GM21423 (cell line): ENCODE measurements around the gene TIMD4.

Source experiments
- ATAC-seq: cut with Tn5 transposase; IDR thresholded peaks from one replicate; pipeline ENCODE4 v1.9.1; 2021; ENCODE audit warnings: mild to moderate bottlenecking, moderate library complexity; ENCODE audit not compliant: unreplicated experiment

TIMD4 gene

GRCh38 chr5:156922207-156922792, 40.7 kb downstream of the TIMD4 start:
- ATAC-seq, result peak; percentile 39

- peak; percentile 54 for ATAC-seq
Measured at GRCh38 chr5:156920861-156921431, 42.1 kb downstream of the TIMD4 start.

DNA sequence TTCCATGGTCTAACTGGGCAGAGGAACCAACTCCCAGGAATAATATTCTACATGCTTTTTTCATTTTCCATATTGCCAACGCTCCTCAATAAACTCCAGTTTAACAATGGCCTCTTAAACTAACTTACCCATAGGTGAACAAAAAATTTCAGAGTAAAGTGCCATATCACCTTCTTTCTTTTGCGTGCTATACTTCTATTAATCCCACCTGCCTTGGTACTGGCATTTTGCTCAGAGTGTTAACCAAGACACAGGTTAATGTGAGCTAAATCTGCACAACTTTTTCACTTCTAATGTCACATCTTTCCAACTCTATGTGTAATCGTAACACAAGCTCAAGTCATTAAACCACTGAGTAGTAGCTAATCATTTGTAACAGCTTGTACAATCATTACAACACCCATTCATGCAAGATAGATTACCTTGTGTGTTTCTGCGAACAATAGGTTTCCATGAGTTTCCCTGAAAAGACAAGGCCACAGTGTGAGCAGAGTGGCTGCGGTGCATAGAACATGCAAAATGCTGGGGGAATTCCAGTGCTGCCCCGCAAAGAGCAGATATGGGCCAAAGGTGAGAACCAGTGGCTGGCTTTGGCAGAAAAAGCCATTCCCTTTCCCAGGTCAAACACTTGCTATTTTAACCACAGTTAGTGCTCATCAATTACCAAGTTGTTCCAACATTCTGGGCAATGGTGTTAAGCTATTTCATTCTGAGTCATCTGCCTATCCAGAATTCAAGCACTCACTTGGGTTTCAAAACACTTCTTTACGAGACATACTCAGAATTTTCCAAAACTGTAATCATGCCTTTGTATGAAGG, 42.8 kb downstream of the TIMD4 start:
- peak; percentile 55 for ATAC-seq

GRCh38 chr5:156918311-156918845, 44.6 kb downstream of the TIMD4 start:
- ATAC-seq, result no peak

DNA sequence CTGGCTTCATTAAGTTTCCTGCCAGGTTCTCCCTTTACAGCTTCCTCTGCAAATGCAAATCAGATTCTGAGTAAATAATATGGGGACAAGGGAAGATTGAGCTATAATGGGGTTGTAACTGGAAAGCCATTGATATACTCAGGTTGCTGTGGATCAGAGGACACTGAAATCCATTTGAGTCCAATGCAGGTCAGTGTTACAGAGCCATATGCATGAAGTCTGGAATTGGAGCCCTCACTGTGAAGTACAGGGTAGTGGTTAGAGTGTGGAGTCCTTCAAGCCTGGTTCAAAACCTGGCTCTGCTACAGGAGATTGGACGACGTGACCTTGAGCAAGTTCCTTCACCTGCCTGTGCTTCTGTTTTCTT, 48.7 kb downstream of the TIMD4 start:
- ATAC-seq, result peak; percentile 7

DNA sequence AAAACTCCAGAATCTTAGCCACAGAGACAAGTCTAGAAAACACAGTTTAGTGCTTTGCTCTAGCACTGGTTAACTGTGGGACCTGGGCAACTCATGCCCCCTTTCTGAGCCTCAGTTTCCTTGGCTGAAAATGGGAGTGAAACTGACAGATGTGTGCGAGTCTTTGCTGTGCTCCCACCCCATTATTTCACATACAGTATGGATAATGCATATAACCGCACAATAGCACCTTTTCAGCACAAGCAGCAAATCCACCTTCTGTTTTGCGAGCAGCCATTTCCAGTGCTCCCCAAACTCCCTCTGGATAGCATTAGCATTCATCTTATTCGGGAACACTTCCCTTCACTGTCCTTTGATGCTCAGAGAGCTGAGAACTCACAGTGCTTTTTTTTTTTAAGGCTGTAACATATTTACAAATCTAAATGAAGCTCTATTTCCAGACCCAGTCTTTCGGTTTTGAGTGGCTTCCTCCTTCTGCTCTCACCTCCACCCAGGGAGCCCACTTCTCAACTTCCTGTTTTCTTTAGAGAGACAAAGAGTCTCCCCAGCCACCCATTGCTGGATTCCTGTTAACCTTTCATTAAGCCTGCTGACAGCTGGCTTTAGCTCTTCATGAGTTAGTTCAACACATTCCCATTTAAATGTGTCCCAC, 49.2 kb downstream of the TIMD4 start:
- peak; percentile 91 for ATAC-seq

DNA sequence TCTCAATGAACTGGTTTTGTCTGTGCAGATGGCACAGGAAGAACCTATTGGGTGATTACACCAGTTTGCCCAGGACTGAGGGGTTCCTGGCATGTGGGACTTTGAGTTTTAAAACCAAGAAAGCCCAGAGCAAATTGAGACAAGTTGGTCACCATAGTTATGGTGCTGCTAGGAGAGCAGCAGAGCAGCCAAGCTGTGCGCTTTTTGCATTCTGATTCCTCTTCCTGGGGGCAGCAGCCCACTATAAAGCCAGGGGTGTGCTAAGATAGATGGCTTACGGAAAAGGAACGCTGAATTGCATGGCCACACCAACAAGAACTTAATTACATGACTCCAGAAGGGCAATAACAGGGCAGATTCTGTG, 49.7 kb downstream of the TIMD4 start:
- ATAC-seq, result no peak

DNA sequence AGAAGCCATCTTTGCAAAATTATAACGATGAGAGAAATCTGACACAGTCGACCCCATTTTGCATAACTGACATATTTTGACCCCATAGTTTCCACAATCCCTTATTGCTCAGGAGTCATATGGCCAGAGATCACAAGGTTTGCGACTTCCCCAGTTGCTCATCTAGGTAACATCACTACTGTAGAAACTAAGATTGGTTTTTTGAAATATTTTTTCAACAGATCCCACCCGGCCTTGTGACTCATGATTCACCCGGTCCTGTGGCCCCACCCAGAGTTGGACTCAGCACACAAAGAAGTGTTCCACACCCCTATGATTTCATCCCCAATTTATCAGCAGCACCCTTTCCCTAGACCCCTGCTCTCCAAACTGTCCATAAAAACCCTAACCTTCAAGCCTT, 50.2 kb downstream of the TIMD4 start:
- ATAC-seq, result no peak

GRCh38 chr5:156909180-156909579, 53.8 kb downstream of the TIMD4 start:
- ATAC-seq, result no peak

- no peak for ATAC-seq
Measured at GRCh38 chr5:156907667-156908066, 55.4 kb downstream of the TIMD4 start.

- no peak for ATAC-seq
Measured at GRCh38 chr5:156906807-156907206, 56.2 kb downstream of the TIMD4 start.

DNA sequence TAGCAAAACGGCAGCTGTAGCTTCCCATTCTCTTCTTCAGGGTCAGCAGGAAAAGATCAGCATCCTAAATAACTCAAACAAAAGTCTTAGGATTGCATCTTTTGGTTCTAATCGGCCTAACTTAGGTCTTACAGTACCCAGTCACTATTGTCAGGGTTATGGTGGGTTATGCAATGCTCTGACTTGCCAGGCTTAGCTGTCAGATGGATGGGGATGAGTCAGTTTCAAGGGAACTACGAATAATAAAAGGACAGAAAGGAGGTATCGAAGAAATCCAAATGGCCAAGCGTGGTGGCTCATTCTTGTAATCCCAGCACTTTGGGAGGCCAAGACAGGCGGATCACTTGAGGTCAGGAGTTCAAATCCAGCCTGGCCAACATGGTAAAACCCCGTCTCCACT, 66.5 kb downstream of the TIMD4 start:
- ATAC-seq, result no peak

- ATAC-seq, result peak; percentile 74
Measured at GRCh38 chr5:156893517-156893916, 69.5 kb downstream of the TIMD4 start.

GRCh38 chr5:156892864-156893263, 70.2 kb downstream of the TIMD4 start:
- ATAC-seq, result no peak

- ATAC-seq, result no peak
Measured at GRCh38 chr5:156892223-156892622, 70.8 kb downstream of the TIMD4 start.

GRCh38 chr5:156888520-156888919, 74.5 kb downstream of the TIMD4 start:
- no peak for ATAC-seq

DNA sequence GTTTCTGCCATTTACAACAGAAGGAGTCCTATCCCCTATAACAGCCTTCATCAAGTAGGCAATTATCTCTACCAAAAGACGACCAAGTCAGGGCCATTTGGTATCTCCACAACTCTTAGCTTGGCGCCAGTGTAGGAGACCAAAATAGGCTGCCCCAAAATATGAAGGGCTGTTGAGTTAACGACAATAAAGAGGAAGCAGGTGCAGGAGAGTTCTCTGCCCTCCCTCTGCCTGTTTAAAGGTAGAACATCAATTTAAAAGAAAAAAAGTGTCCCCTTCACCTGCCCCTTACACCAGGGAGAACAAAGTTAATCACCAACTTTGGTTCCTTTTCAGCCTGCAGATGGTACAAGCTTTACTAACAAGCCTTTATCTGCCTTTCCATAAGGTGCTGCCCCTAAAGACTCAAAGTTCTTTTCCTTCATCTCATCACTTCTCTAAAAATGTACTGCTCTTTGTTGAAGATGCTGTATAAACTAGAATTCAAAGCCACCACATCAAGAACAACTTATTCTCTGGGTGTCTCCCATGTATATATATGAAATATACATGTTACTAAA, 79.6 kb downstream of the TIMD4 start:
- ATAC-seq, result peak; percentile 34

GRCh38 chr5:156879665-156880285, 83.3 kb downstream of the TIMD4 start:
- peak; percentile 94 for ATAC-seq

GRCh38 chr5:156871212-156871611, 91.8 kb downstream of the TIMD4 start:
- no peak for ATAC-seq

DNA sequence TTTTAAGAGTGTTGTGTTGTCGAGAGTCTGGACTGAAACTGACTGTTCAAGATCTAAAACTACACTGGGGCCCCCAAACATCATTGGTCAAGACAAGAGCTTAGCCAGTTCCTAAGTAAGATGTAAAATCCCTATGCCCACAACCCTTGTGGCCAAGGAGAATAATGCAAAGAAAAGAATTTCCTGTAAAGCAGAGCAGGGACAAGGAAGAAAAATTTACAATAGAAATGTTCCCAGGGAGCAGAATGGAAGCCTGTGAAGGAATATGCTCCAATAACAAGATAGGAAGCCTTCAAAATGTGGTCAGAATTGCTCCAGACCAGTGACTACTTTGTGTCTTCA, 92.6 kb downstream of the TIMD4 start:
- no peak for ATAC-seq
